GM23338 (cell line): ENCODE measurements around the gene KCNT1. TPM values are rescaled to one million over a fixed set of nuclear protein-coding genes. Genes with fewer than 3 reads are reported as not detected.
"Not testable (repeated sequence)": the region's sequence is repeated elsewhere in the genome, so short reads cannot be mapped to it uniquely, and the experiment has no call there.

Experiments
- ATAC-seq: fragments of 200-7000 bp; cut with Tn5 transposase; 3 replicates; pipeline ENCODE4 v1.9.1; 2020
- DNase-seq: peaks from one replicate; pipeline ENCODE4 v3.0.0-alpha.2; 2015; ENCODE audit warnings: low spot score
- H2AFZ ChIP-seq: fragments of 200-600 bp; sonication (generic); 2 replicates; pipeline ENCODE4 v1.8.0; 2016; ENCODE audit warnings: antibody characterized with exemption, mild to moderate bottlenecking, moderate library complexity
- H3F3A ChIP-seq: fragments of 200-600 bp; sonication (generic); replicated peaks from 2 replicates; pipeline ENCODE4 v1.8.0; 2017; ENCODE audit warnings: antibody characterized with exemption, mixed run types, low read depth
- H3K27ac ChIP-seq: fragments of 200-600 bp; sonication (generic); 2 replicates; pipeline ENCODE4 v1.6.1; 2016; ENCODE audit warnings: low read depth
- H3K27me3 ChIP-seq: fragments of 200-600 bp; sonication (generic); 2 replicates; pipeline ENCODE4 v1.8.0; 2016; ENCODE audit warnings: mild to moderate bottlenecking, mixed run types, moderate library complexity; ENCODE audit not compliant: insufficient read depth
- H3K36me3 ChIP-seq: fragments of 200-600 bp; sonication (generic); 2 replicates; pipeline ENCODE4 v1.8.0; 2016; ENCODE audit warnings: mild to moderate bottlenecking; ENCODE audit not compliant: insufficient read depth
- H3K4me1 ChIP-seq: fragments of 200-600 bp; sonication (generic); 2 replicates; pipeline ENCODE4 v1.8.0; 2016; ENCODE audit warnings: mild to moderate bottlenecking, moderate library complexity; ENCODE audit not compliant: insufficient read depth
- H3K4me2 ChIP-seq: fragments of 200-600 bp; sonication (generic); 2 replicates; pipeline ENCODE4 v1.7.1; 2017; ENCODE audit warnings: mixed run types
- H3K4me3 ChIP-seq: fragments of 200-600 bp; sonication (generic); 2 replicates; pipeline ENCODE4 v1.6.1; 2016; ENCODE audit warnings: mixed run types
- H3K79me2 ChIP-seq: fragments of 200-600 bp; sonication (generic); replicated peaks from 2 replicates; pipeline ENCODE4 v1.8.0; 2017; ENCODE audit warnings: mild to moderate bottlenecking; ENCODE audit not compliant: insufficient read depth
- H3K9me2 ChIP-seq: fragments of 200-600 bp; sonication (generic); 2 replicates; pipeline ENCODE4 v1.8.0; 2017; ENCODE audit not compliant: insufficient read depth
- H4K20me1 ChIP-seq: fragments of 200-600 bp; sonication (generic); replicated peaks from 2 replicates; pipeline ENCODE4 v1.8.0; 2017; ENCODE audit warnings: mild to moderate bottlenecking; ENCODE audit not compliant: insufficient read depth
- H3K27ac Mint-ChIP-seq: 2 replicates; pipeline ENCODE4 v1.8.0; 2020; ENCODE audit warnings: inconsistent platforms, mild to moderate bottlenecking, moderate library complexity, mixed read lengths
- H3K27me3 Mint-ChIP-seq: 3 replicates; pipeline ENCODE4 v1.8.0; 2022; ENCODE audit warnings: low read depth, mild to moderate bottlenecking, moderate library complexity, mixed read lengths, inconsistent platforms; ENCODE audit not compliant: insufficient read depth, poor library complexity
- H3K36me3 Mint-ChIP-seq: 3 replicates; pipeline ENCODE4 v1.8.0; 2021; ENCODE audit warnings: low read depth, mild to moderate bottlenecking, inconsistent platforms, moderate library complexity, mixed read lengths
- H3K4me1 Mint-ChIP-seq: 3 replicates; pipeline ENCODE4 v1.8.0; 2020; ENCODE audit warnings: mild to moderate bottlenecking, inconsistent platforms, mixed read lengths
- H3K4me3 Mint-ChIP-seq: 3 replicates; pipeline ENCODE4 v1.8.0; 2021; ENCODE audit warnings: moderate library complexity, mild to moderate bottlenecking, inconsistent platforms, mixed read lengths
- H3K9me3 Mint-ChIP-seq: 3 replicates; pipeline ENCODE4 v1.8.0; 2020; ENCODE audit warnings: moderate library complexity, mild to moderate bottlenecking, inconsistent platforms, mixed read lengths
- EZH2 ChIP-seq: fragments of 200-600 bp; sonication (generic); IDR thresholded peaks from one replicate; pipeline ENCODE4 v1.8.0; 2017; ENCODE audit warnings: antibody characterized with exemption, mild to moderate bottlenecking, low read depth; ENCODE audit not compliant: unreplicated experiment
- EZH2phosphoT487 ChIP-seq: fragments of 200-600 bp; sonication (generic); IDR thresholded peaks from one replicate; pipeline ENCODE4 v1.8.1; 2018; ENCODE audit warnings: antibody characterized with exemption; ENCODE audit not compliant: unreplicated experiment
- JUNB ChIP-seq: IDR thresholded peaks from one replicate; pipeline ENCODE4 v1.6.1; 2016; ENCODE audit warnings: antibody characterized with exemption; ENCODE audit not compliant: unreplicated experiment
- NANOG ChIP-seq: IDR thresholded peaks from 2 replicates; pipeline ENCODE4 v1.6.1; 2016; ENCODE audit warnings: antibody characterized with exemption, borderline replicate concordance
- POLR2AphosphoS5 ChIP-seq: IDR thresholded peaks from 2 replicates; pipeline ENCODE4 v1.6.1; 2016; ENCODE audit warnings: antibody characterized with exemption, low read depth
- ZNF114 ChIP-seq: fragments of 250-450 bp; sonication (Bioruptor Pico); IDR thresholded peaks from 2 replicates; pipeline ENCODE4 v1.5.0; 2020; ENCODE audit warnings: mild to moderate bottlenecking, moderate library complexity
- polyA plus RNA-seq: library from polyadenylated mRNA; unstranded; fragments of >200 nt; fragmentation: Nextera tagmentation; extraction: Ambion mirVana; gene quantifications from 2 replicates; pipeline ENCODE4 v1.2.1, GENCODE V29; 2016
- total RNA-seq: library from RNA; depleted of rRNA; stranded (reverse); fragments of >200 nt; shearing (Covaris generic); gene quantifications from 2 replicates; pipeline ENCODE4 v1.2.3, GENCODE V29; 2014
- TF ChIP-seq, protein P1 (sequence below): IDR thresholded peaks from 2 replicates; pipeline ENCODE4 v1.6.1; 2016; ENCODE audit warnings: antibody characterized with exemption

KCNT1 gene
- total and polyA plus RNA-seq, 2 experiments from 2014 or later = 0.05 to 0.28 TPM

DNA sequence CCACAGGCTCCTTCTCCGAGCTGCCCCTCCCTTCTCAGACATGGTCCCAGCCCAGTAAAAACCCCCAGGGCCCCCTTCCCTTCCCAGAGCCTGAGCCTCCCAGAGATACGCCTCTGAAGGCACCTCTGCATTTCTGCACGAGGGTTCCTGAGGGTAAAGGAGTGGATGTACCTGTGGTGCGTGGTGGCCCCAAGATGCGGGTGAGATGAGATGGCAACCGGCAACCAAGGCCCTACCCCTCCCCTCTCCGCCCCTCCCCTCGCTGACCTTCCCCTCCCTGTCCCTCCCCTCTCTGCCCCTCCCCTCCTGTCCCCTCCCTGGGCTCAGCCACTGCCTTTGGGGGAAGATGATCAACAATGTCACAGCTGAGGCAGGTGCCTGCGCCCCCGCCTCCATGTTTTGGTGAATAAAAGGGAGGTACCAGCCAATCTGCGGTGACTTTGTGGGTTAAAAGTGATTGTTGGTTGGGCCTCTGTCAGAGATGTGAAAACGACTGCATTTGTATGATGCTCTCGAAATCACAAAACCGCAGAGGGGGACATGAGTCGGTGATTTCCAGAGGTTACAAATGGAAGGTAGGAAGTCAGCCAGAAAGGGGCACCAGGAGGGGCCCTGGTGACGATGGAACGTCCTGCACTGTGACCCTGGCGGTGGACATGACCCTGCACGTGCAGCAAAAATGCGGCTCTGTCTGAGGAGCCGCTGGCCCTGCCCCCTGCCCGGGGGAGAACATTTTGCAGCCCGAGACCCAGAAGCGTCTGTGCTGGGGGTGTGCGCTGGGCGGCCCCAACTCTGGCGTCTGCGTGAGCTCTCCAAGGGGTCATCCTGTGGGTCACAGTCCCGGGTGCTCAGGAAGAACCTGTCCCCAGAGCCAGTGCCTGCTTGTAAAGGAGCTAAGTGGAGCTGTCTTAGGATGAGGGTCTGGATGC is 35.2 kb upstream of the KCNT1 start:
- Histone ChIP-seq H3K4me3 (no peak overlapping the region), H3F3A (no peaks in the 10 kb centered on the region), H2AFZ (no peak overlapping the region), H3K79me2 (no peaks in the 10 kb centered on the region), H3K4me2 (no peak overlapping the region), H3K4me1 (no peaks in the 10 kb centered on the region; the same call in 1 of the 2 replicates), H3K9me2 (no peaks in the 10 kb centered on the region; the same call in 1 of the 2 replicates), H3K27me3 (no peaks in the 10 kb centered on the region), H4K20me1 (no peaks in the 10 kb centered on the region), H3K27ac (no peak overlapping the region), H3K36me3 (no peaks in the 10 kb centered on the region)
- peaks cover 2% of the 10 kb centered on the region for H3K27me3 Mint-ChIP-seq
- peaks cover 17% of the 10 kb centered on the region for H3K9me3 Mint-ChIP-seq
- H3K4me1 Mint-ChIP-seq = peaks cover 6% of the 10 kb centered on the region
- H3K4me3 Mint-ChIP-seq = no peak overlapping the region
- peaks cover 8% of the 10 kb centered on the region for H3K36me3 Mint-ChIP-seq
- DNase-seq (no peak), ATAC-seq (no peak)
- H3K27ac Mint-ChIP-seq = no peak overlapping the region
- no peak for TF ChIP-seq ZNF114 (CRISPR knock-in tag)
- TF ChIP-seq NANOG = no peak
- TF ChIP-seq POLR2AphosphoS5 = no peak
- TF ChIP-seq EZH2phosphoT487 = no peak
- no peak for TF ChIP-seq EZH2
- TF ChIP-seq, protein P1, sequence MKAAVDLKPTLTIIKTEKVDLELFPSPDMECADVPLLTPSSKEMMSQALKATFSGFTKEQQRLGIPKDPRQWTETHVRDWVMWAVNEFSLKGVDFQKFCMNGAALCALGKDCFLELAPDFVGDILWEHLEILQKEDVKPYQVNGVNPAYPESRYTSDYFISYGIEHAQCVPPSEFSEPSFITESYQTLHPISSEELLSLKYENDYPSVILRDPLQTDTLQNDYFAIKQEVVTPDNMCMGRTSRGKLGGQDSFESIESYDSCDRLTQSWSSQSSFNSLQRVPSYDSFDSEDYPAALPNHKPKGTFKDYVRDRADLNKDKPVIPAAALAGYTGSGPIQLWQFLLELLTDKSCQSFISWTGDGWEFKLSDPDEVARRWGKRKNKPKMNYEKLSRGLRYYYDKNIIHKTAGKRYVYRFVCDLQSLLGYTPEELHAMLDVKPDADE = no peak

DNA sequence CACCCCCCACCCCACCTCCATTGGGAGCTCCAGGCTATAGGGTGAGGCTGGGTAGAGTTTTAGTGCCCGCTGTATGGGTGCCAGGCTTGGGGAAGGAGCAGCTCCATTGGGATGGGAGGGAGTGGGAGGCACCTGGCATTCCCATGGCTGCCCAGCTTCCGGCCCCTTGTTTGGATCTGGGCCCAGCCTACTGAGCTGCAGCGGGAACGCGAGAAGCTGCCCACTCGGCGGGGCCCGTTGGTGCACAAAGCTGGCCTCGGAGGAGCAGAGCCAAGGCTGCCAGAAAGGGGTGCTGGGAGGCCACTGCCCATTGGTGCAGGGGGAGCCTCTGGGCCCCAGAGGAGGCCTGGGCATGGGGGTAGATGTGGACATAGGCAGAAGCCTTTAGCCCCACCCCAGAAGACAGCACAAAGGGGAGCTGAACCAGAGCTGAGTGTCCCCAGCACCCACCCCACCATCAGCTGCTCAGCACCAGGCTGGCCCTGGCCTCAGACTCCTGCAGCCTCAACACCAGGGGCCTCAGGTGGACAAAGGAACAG is 34.5 kb upstream of the KCNT1 start:
- no peak for TF ChIP-seq JUNB
- Histone ChIP-seq H2AFZ (no peak overlapping the region), H3K27ac (no peak overlapping the region), H3K79me2 (no peaks in the 10 kb centered on the region), H3K9me2 (no peaks in the 10 kb centered on the region; the same call in 1 of the 2 replicates), H3K36me3 (no peaks in the 10 kb centered on the region), H3F3A (no peaks in the 10 kb centered on the region), H3K4me1 (no peaks in the 10 kb centered on the region; the same call in 1 of the 2 replicates), H4K20me1 (no peaks in the 10 kb centered on the region), H3K27me3 (no peaks in the 10 kb centered on the region), H3K4me3 (no peak overlapping the region), H3K4me2 (no peak overlapping the region)
- DNase-seq (no peak), ATAC-seq (no peak)
- H3K9me3 Mint-ChIP-seq = peaks cover 14% of the 10 kb centered on the region
- H3K4me1 Mint-ChIP-seq = no peaks in the 10 kb centered on the region; the same call in 2 of the 3 replicates
- no peak overlapping the region for H3K27ac Mint-ChIP-seq
- H3K4me3 Mint-ChIP-seq = no peak overlapping the region
- H3K36me3 Mint-ChIP-seq = peaks cover 8% of the 10 kb centered on the region
- peaks cover 2% of the 10 kb centered on the region for H3K27me3 Mint-ChIP-seq

DNA sequence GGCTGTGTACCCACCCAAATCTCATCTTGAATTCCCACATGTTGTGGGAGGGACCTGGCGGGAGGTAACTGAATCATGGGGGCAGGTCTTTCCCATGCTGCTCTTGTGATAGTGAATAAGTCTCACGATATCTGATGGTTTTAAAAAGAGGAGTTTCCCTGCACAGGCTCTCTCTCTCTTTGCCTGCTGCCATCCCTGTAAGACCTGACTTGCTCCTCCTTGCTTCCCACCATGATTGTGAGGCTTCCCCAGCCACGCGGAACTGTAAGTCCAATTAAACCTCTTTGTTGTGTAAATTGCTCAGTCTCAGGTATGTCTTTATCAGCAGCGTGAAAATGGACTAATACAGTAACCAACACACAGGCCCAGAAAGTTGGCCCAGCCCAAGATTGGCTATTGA is 33.0 kb upstream of the KCNT1 start:
- peaks cover 14% of the 10 kb centered on the region for H3K9me3 Mint-ChIP-seq
- not testable (repeated sequence) for H3K4me1 Mint-ChIP-seq, H3K4me3 Mint-ChIP-seq, ATAC-seq, H4K20me1 ChIP-seq, H3K4me1 ChIP-seq, H3K79me2 ChIP-seq, H3K36me3 Mint-ChIP-seq, DNase-seq, H3K36me3 ChIP-seq, H3K4me3 ChIP-seq, H3K27ac ChIP-seq, H2AFZ ChIP-seq, H3K9me2 ChIP-seq, H3K4me2 ChIP-seq, H3K27ac Mint-ChIP-seq, H3K27me3 Mint-ChIP-seq, H3F3A ChIP-seq, H3K27me3 ChIP-seq
